Measurements from ENCODE around the gene PYGL.
A peak's percentile ranks its signal among the peaks of the same experiment; 100 is the strongest.
"Not testable (repeated sequence)": the region's sequence is repeated elsewhere in the genome, so short reads cannot be mapped to it uniquely, and the experiment has no call there.

The PYGL gene

DNA sequence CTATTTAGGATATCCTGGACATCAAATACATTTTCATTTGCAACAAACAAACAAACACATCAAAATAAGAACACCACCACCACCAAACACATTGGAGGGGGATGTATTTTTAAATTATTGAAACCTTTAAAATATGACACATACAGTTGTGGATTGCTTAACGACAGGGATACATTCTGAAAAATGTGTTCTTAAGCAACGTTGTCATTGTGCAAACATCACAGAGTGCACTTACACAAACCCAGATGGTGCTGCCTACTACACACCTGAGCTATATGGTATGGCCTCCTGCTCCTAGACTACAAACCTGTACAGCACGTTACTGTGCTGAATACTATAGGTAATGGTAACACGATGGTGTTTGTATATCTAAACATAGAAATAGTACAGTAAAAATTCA lies 19.4 kb downstream of the PYGL start:
- no peak for DNase-seq

GRCh38 chr14:50924236-50924635 lies 20.0 kb downstream of the PYGL start:
- no peak for DNase-seq

DNA sequence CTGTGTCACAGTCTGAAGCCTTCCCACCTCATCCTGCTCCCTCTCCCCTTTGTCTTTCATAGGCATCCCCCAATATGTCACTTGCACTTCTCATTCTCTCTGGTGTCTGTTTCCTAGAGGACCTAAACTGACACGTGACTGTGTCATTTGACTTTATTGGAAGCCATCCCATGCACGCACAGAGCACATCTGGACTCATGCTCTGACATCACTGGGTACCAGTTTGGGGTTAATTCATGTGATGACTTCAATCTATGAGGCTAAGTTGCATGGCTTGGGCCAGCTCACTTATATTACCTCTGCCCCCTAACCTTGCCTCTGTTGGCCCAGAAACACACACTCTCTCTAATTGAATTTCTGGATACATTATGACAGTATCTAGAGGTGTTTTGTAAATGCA lies 21.5 kb downstream of the PYGL start:
- DNase-seq: no peak

GRCh38 chr14:50920482-50921230 lies 23.6 kb downstream of the PYGL start:
- DNase-seq: no peak

DNA sequence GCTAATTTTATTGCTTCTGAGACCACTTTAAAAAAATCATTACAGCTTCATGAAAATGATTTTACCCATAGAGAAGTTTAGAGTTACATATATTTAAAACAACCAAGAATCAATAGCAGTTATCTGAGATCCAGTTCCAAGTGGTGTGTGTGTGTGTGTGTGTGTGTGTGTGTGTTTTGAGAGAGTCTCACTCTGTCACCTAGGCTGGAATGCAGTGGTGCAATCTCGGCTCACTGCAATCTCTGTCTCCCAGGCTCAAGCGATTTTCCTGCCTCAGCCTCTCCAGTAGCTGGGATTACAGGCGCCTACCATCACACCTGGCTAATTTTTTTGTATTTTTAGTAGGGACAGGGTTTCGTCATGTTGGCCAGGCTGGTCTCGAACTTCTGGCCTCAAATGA lies 24.8 kb downstream of the PYGL start:
- DNase-seq: not testable (repeated sequence)

DNA sequence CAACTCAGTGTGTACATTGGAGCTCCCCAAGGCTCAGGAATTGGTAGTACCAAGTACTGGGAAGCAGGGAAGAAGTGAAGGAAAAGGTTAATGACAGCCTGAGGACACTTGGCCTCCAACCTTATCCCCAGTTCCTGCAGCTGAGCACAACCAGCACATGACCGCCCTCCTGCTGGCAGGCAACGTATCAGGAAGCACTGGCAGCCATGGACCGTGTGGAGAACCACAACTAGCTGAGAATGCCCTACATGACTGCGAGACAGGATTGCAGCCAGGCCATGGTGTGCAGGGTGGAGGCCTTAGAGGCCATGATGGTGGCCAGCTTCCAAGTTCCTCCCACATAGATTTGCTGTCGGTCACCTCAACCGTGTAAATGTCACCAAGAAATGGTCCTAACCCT lies 26.8 kb downstream of the PYGL start:
- no peak for DNase-seq

- peak in 1 of 2 experiments; percentile 18 for DNase-seq
These were observed 33.5 kb downstream of the PYGL start for GRCh38 chr14:50910495-50911420.

- peak; percentile 14 to 35 for DNase-seq
These were observed 37.8 kb downstream of the PYGL start for GRCh38 chr14:50906326-50907065.

- DNase-seq: no peak
These were observed 39.6 kb downstream of the PYGL start for GRCh38 chr14:50904719-50905118.

DNA sequence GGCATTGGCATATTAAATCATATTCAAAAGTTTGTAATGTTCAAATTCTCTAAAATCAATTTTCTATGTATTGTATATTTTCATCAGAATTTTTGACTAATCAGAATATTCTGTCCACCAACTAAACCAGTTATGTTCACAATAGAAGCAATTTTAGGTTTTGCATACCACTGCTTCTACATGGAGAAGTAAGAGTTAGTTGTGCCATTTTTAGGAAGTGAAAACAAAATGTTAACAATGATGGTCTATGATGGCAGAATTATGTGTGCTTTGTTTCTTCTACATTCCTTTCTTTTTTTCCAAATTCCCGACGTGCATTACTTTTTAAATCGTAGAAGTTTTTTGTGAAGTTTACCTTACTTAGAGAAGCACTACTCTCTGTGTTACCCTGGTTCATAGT lies 42.9 kb downstream of the PYGL start:
- DNase-seq: no peak

- no peak for DNase-seq
These were observed 46.6 kb downstream of the PYGL start for GRCh38 chr14:50897658-50898175.

DNA sequence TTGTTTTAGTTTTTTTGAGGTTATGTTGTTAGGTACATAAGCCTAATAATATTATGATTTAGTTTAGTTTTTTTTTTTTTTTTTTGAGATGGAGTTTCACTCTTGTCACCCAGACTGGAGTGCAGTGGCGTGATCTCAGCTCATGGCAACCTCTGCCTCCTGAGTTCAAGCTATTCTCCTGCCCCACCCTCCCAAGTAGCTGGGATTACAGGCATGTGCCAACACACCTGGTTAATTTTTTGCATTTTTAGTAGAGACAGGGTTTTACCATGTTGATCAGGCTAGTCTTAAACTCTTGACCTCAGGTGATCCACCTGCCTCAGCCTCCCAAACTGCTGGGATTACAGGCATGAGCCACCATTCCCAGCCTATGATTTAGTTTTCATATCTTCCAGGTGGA lies 47.3 kb downstream of the PYGL start:
- not testable (repeated sequence) for DNase-seq

GRCh38 chr14:50896421-50896820 lies 47.9 kb downstream of the PYGL start:
- DNase-seq: not testable (repeated sequence)

DNA sequence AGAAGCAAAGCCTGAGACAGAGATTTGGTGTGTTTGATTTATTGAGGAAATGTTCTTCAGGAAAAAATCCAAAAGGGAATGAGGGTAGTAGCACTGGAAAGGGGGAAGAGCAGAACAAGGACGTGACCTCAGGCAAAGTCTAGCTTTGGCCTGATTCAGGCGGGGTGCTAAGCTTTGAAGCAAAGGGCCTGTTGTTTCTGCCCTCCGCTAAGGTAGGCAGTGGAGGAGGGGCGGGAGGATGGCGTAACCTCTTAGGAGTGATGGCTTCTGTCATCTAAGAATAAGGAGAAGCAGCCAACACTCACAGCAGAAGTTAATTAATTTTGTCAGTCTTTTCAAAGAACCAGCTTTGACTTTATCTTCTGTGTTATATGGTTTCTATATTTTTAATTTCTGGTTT lies 52.0 kb downstream of the PYGL start:
- DNase-seq: no peak

GRCh38 chr14:50887476-50887875 lies 56.8 kb downstream of the PYGL start:
- DNase-seq: no peak

GRCh38 chr14:50883827-50884197 lies 60.5 kb downstream of the PYGL start:
- DNase-seq: no peak

- peak in 1 of 2 experiments; percentile 66 for DNase-seq
These were observed 61.1 kb downstream of the PYGL start for GRCh38 chr14:50882932-50883826.

DNA sequence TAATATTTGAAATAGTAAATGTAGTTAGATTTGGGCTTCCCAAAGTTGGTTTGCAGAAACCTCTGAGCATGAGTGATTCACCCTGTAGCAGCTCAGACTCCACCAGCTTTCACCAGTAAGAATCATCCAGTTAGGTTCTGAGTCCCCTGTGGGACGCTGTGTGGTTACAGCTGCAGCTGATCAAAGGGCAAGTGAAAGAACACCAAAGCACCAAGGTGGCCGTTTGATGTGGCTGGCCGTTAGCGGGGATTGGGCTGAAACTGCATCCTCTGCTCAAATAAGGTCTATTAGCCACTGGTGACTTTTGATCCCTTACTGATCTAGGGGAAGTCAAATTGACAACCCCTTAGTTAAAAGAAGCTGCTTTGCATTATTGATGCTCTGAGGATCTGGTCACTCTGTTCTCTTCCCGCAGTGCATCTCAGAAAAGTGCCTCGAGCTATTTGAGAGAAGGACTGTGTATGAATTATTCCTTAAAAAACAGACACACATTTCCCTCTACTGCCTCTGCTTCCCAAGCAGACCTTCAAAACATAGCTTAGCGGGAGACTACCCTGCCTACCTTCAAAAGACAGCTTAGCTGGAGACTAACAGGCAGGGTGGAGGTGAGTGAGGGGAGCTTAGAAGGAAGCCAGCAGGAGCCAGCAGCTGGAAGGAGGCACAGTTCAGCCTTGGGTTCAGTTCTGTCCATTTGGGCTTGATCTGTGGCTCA lies 68.8 kb downstream of the PYGL start:
- DNase-seq: no peak

DNA sequence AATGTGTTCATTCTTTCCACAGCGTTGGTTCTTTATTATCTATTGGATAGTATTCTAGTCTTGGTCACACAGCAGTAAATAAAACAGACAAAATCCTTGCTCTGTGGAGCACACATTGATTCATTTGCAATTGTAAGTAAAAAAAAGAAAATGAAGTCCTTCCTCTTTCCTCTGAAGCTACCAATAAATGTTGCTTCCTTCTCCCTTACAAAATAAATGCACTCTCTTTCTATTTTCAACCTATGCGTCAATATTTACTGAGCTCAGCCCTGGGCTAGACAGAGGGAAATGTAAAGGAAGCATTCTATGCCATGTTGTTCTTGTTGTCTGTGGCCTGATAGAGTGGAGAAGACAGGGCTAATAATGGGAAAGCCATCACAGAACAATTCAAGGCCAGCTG lies 69.5 kb downstream of the PYGL start:
- no peak for DNase-seq

- DNase-seq: no peak
These were observed 72.2 kb downstream of the PYGL start, which contains the start of gene ABHD12B for GRCh38 chr14:50871914-50872732. Gene ABHD12B, plus strand, starts transcription at chr14:50872053. Its CDS starts 122 bp downstream, at chr14:50872175.
